Thyroid gland (tissue), 4 donors: ENCODE results near the gene CCDC87. TPM values are rescaled to one million over a fixed set of nuclear protein-coding genes. Genes with fewer than 3 reads are reported as not detected.

Experiments used
- DNase-seq, 2 donors: peaks; one replicate each; pipeline ENCODE4 v3.0.0-alpha.2; 2019
- H3K27ac ChIP-seq, 3 donors: fragments of 200-600 bp; sonication (generic); 1 replicate in 2 of 3; 2 replicates in 1 of 3; pipeline ENCODE4 v1.5.1; 2016 to 2019; ENCODE audit warnings: mild to moderate bottlenecking in 1 of 3, moderate library complexity in 1 of 3
- H3K27me3 ChIP-seq: fragments of 200-600 bp; sonication (generic); one replicate; pipeline ENCODE4 v1.5.1; 2019
- H3K36me3 ChIP-seq, 2 donors: fragments of 200-600 bp; sonication (generic); one replicate each; pipeline ENCODE4 v1.5.1; 2016 to 2019
- H3K4me1 ChIP-seq, 2 donors: fragments of 200-600 bp; sonication (generic); one replicate each; pipeline ENCODE4 v1.5.1; 2017 to 2019
- H3K4me3 ChIP-seq, 3 donors: fragments of 200-600 bp; sonication (generic); replicated peaks in 1 of 3; 1 replicate in 2 of 3; 2 replicates in 1 of 3; pipeline ENCODE4 v1.5.1; 2016; ENCODE audit warnings: mild to moderate bottlenecking in 1 of 3
- H3K9me3 ChIP-seq: fragments of 200-600 bp; sonication (generic); one replicate; pipeline ENCODE4 v1.5.1; 2017
- POLR2A ChIP-seq, 2 donors: fragments of 450-650 bp; IDR thresholded peaks; one replicate each; pipeline ENCODE4 v1.6.1; 2017; ENCODE audit warnings: antibody characterized with exemption in 2 of 2, mild to moderate bottlenecking in 2 of 2, moderate library complexity in 1 of 2
- WGBS, 2 donors: methylation state at CpG; one replicate each; pipeline ENCODE4 v1.1.5; 2017; 5-methylcytosine and 5-hydroxymethylcytosine counted together
- intact Hi-C: fragments of 100-400 bp; cut with DNase I; formaldehyde crosslinking; loops from one replicate; pipeline ENCODE4 v1.15.1; 2023
- total RNA-seq, 4 donors: library from RNA; depleted of rRNA; stranded (reverse); fragments of >200 nt; gene quantifications; one replicate each; pipeline ENCODE4 v1.2.3, GENCODE V29; 2016
- TF ChIP-seq, protein P1 (sequence below), 6 experiments: fragments of 200-600 bp in 3 of 6; fragments of 450-650 bp in 3 of 6; sonication (generic) in 3 of 6; IDR thresholded peaks; one replicate each; pipeline ENCODE4 v1.5.1; 2016 to 2019; ENCODE audit warnings: antibody characterized with exemption in 6 of 6, mild to moderate bottlenecking in 2 of 6, inconsistent platforms in 1 of 6, moderate library complexity in 1 of 6

CCDC87 gene
- total RNA-seq, 4 donors from 2014 or later = 0.92 to 2.1 (median 1.1) TPM

DNA sequence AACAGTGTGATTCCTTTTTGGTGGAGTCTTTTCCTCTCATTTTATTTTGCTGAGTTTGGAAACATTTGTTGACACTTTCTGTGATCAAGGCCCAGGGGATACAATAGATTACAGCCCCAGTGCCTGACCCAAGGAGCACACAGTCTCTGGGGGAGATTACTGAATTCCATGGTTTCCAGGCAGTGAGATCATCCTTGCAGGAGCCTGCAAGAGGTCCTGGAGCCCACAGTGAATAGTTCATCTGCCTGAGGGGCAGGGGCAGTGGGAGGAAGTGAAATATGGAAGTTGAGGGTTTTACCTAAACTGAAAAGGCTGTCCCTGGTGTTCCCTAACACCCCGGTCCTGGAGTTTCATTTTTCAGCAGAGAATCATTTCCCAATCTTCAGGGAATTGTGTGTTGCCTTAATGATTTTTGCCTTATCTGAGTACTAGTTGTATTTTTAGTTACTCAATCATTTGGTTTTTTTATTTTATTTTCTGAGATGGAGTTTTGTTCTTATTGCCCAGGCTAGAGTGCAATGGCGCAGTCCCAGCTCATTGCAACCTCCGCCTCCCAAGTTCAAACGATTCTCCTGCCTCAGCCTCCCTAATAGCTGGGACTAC lies 7.9 kb upstream of the CCDC87 start:
- no peak for DNase-seq
- WGBS, 2 donors = 88 to 91% methylated on average over 4 of the region's 4 CpGs
- Histone ChIP-seq H3K36me3 (peaks cover 6 to 9% of the 10 kb centered on the region in 2 donors), H3K4me3 (no peak overlapping the region), H3K27me3 (no peaks in the 10 kb centered on the region), H3K4me1 (peaks cover 0 to 3% of the 10 kb centered on the region in 2 donors), H3K27ac (no peak overlapping the region), H3K9me3 (no peaks in the 10 kb centered on the region)
- TF ChIP-seq, protein P1, sequence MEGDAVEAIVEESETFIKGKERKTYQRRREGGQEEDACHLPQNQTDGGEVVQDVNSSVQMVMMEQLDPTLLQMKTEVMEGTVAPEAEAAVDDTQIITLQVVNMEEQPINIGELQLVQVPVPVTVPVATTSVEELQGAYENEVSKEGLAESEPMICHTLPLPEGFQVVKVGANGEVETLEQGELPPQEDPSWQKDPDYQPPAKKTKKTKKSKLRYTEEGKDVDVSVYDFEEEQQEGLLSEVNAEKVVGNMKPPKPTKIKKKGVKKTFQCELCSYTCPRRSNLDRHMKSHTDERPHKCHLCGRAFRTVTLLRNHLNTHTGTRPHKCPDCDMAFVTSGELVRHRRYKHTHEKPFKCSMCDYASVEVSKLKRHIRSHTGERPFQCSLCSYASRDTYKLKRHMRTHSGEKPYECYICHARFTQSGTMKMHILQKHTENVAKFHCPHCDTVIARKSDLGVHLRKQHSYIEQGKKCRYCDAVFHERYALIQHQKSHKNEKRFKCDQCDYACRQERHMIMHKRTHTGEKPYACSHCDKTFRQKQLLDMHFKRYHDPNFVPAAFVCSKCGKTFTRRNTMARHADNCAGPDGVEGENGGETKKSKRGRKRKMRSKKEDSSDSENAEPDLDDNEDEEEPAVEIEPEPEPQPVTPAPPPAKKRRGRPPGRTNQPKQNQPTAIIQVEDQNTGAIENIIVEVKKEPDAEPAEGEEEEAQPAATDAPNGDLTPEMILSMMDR (IDR thresholded peaks at IDR 0.05) = no peak
- TF ChIP-seq POLR2A (IDR thresholded peaks at IDR 0.05) = no peak
- intact Hi-C loops = no loop called here

DNA sequence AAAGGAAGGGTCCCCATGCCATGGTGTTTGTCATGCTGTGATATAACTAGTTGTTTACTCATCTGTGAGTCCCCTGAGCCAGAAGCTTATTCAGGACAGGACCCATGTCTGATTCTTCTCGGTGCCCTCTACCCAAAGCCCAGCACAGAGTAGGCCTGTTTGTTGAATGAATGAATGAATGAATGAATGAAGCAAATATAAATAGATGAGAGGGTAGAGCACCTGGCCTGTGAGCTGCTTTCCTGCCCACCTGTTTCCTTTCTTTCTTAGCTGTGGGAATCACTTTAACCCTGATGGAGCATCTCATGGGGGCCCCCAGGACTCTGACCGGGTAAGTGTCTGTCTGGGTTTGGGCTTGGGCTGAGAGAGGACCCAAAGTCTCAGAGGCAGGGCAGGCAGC lies 7.4 kb upstream of the CCDC87 start:
- WGBS, 2 donors = 85 to 90% methylated on average over 2 of the region's 2 CpGs
- H3K36me3 ChIP-seq = peaks cover 1 to 4% of the 10 kb centered on the region in 2 donors

DNA sequence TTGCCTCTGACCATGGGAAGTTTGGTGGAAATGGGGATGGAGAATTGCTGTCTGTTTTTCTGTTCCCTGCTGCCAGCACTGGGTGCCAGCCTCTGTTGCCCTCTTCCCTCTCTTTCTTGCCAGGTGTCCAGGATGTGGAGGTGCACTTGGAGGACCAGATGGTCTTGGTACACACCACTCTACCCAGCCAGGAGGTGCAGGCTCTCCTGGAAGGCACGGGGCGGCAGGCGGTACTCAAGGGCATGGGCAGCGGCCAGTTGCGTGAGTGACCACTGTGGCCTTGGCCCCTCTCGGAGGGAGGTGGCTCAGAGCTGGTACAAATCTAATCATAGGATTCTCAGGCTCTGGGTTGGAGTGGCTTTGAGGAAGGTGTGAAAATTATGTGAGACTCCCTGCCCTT lies 6.1 kb upstream of the CCDC87 start:
- peaks cover 0 to 3% of the 10 kb centered on the region in 2 donors for H3K36me3 ChIP-seq
- no peak overlapping the region for H3K27ac ChIP-seq
- 80 to 92% methylated on average over 2 to 6 of the region's 6 CpGs for WGBS, 2 donors
- H3K4me1 ChIP-seq = peaks cover 10 to 20% of the 10 kb centered on the region in 2 donors
- no peak for TF ChIP-seq POLR2A (IDR thresholded peaks at IDR 0.05)
- TF ChIP-seq, protein P1 (IDR thresholded peaks at IDR 0.05) = no peak
- H3K9me3 ChIP-seq = no peaks in the 10 kb centered on the region
- intact Hi-C loops = no loop called here
- H3K27me3 ChIP-seq = no peaks in the 10 kb centered on the region
- H3K4me3 ChIP-seq = no peak overlapping the region
- DNase-seq = no peak

More for the DNA sequence above, 7.4 kb upstream of the CCDC87 start:
- H3K27me3 ChIP-seq = no peaks in the 10 kb centered on the region
- H3K4me1 ChIP-seq = peaks cover 4 to 8% of the 10 kb centered on the region in 2 donors
- intact Hi-C loops = no loop called here
- no peak overlapping the region for H3K27ac ChIP-seq
- H3K4me3 ChIP-seq = no peak overlapping the region
- no peak for DNase-seq
- H3K9me3 ChIP-seq = no peaks in the 10 kb centered on the region
- TF ChIP-seq POLR2A (IDR thresholded peaks at IDR 0.05) = no peak
- TF ChIP-seq, protein P1 (IDR thresholded peaks at IDR 0.05) = no peak

DNA sequence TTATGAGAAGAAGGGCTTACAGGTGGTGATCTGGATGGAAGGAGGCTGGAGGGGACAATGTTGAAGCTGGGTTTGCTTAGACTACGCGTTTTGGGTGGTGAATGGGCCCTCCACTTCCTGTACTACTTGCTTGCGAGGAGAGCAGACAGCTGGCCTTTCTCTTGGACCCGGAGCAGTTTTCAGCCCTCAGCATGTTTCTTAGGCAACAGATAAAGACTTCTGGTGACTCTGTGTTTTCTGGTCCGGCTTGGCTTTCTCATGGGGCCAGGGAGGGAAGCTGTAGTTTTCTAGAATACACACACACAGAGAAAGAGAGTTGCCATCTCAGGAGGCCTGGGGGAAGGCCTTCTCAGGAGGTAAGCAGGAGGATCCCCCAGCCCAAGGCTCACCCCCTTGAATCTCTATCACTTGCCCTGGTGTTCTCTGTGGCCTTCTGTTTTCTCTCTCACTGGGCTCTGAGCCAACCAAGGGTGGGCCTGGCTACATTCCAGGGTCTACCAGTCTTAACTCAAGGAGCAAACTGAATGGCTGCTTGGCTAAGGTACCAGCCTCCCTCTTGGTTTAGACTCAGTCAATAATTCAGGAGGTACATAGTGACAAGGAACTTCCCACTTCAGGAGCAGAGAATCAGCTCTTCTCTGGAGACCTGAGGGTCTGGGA lies 2.5 kb upstream of the CCDC87 start:
- peak; percentile 77 to 79 for DNase-seq
- no peak overlapping the region for H3K27ac ChIP-seq
- intact Hi-C loops = no loop called here
- TF ChIP-seq POLR2A (IDR thresholded peaks at IDR 0.05) = no peak
- TF ChIP-seq, protein P1 (IDR thresholded peaks at IDR 0.05) = no peak
- no peaks in the 10 kb centered on the region for H3K27me3 ChIP-seq
- no peaks in the 10 kb centered on the region for H3K36me3 ChIP-seq
- 54 to 59% methylated on average over 5 of the region's 5 CpGs for WGBS, 2 donors
- H3K4me1 ChIP-seq = peaks cover 25 to 32% of the 10 kb centered on the region in 2 donors
- H3K9me3 ChIP-seq = no peaks in the 10 kb centered on the region
- no peak overlapping the region for H3K4me3 ChIP-seq

DNA sequence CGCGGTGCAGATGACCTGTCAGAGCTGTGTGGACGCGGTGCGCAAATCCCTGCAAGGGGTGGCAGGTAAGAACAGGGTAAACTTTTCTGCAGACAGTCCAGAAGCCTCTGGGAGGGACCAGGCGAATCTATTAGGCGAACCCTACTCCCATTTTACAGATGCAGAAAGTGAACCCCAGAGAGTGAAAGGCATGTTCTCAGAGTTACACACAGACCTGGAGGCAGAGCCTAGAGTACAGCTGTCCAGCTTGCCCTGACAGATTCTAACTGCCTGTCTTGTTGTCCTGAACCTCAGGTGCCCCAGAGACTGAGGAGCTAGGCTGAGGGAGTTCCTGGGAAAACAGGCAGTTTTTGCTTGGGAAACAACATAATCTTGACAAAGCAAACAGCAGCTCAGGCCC lies 787 bp upstream of the CCDC87 start:
- intact Hi-C loops = no loop called here
- Histone ChIP-seq H3K9me3 (no peaks in the 10 kb centered on the region), H3K4me3 (peak overlapping the region in 1 of 3 donors; percentile 56), H3K36me3 (no peaks in the 10 kb centered on the region), H3K27me3 (no peaks in the 10 kb centered on the region), H3K4me1 (peaks cover 25 to 32% of the 10 kb centered on the region in 2 donors), H3K27ac (peak overlapping the region in 2 of 3 donors; percentile 55 to 72)
- DNase-seq = no peak
- TF ChIP-seq, protein P1 (IDR thresholded peaks at IDR 0.05) = no peak
- TF ChIP-seq POLR2A (IDR thresholded peaks at IDR 0.05) = no peak
- WGBS, 2 donors = 64 to 72% methylated on average over 7 of the region's 7 CpGs
